T1000 (cell line): ENCODE data around the gene OR8S1.

Source experiments
- DNase-seq: peaks from one replicate; lab custom pipeline; 2025; ENCODE audit warnings: mixed read lengths; lab: John Stamatoyannopoulos, UW

OR8S1 gene

GRCh38 chr12:48556631-48557030, 31.2 kb downstream of the OR8S1 start:
- DNase-seq, result no peak

- no peak for DNase-seq
Measured at GRCh38 chr12:48557919-48558318, 32.5 kb downstream of the OR8S1 start.

GRCh38 chr12:48567731-48568130, 42.3 kb downstream of the OR8S1 start:
- DNase-seq, result no peak

- no peak for DNase-seq
Measured at GRCh38 chr12:48569946-48570345, 44.5 kb downstream of the OR8S1 start, which contains the start of gene LALBA. LALBA (minus strand) TSS chr12:48570046; CDS start chr12:48570020, 26 bp downstream.

GRCh38 chr12:48572326-48572725, 46.9 kb downstream of the OR8S1 start:
- no peak for DNase-seq
